AG10803 (cell line): ENCODE results near the gene DHRSX.

Experiments used
- DNase-seq: peaks from one replicate; pipeline ENCODE4 v3.0.0; 2010; ENCODE audit warnings: low read depth
- H3K4me3 ChIP-seq: 2 replicates; pipeline ENCODE4 v1.5.1; 2011; ENCODE audit warnings: mild to moderate bottlenecking, low read length, control low read depth
- CTCF ChIP-seq: conservative IDR thresholded peaks from 2 replicates; pipeline ENCODE4 v1.5.1; 2011; ENCODE audit warnings: mild to moderate bottlenecking, low read length, control low read depth, inconsistent platforms

DHRSX gene

GRCh38 chrX:2330487-2330886, 170.3 kb downstream of the DHRSX start:
- no peak for DNase-seq
- TF ChIP-seq CTCF = no peak
- no peak overlapping the region for H3K4me3 ChIP-seq

DNA sequence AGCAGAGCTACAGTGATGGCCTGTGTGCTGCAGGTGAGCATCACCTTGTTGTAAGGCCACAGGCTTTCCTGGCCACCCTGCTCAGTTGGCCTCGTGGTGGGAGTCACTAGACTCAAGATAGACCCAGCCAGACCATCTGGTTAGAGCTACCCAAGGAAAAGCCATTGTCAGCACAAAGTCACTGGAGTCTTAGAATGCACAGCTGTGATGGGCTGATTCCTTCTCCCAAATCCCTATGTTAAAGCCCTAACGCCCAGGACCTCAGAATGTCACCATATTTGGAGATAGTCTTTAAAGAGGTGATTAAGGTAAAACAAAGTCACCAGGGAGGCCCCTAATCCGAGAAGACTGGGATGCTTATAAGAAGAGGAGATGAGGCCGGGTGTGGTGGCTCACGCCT, 173.4 kb downstream of the DHRSX start:
- DNase-seq = no peak
- no peak overlapping the region for H3K4me3 ChIP-seq
- TF ChIP-seq CTCF = no peak

- no peak for TF ChIP-seq CTCF
- peak; percentile 57 for DNase-seq
- no peak overlapping the region for H3K4me3 ChIP-seq
Observed at GRCh38 chrX:2325076-2325784, 175.5 kb downstream of the DHRSX start.

DNA sequence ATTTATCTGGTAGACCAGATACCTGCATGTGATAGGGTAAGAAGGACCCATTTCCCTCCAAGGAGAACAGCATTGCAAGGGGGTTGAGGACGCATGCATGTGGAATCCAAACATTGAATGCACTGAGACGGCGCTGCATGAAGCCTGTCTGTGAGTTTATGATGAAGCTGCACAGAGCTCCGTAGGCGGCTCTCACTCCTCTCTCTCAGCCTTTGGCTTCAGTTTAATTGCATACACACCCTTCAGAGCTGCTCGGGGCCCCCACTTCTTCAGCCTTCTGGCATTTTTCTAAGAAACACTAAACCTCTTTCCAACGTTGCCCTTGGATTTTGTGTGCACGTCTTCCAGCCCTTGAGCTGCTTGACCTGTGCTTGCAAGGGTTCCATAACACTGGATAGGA, 176.6 kb downstream of the DHRSX start:
- no peak overlapping the region for H3K4me3 ChIP-seq
- no peak for DNase-seq
- TF ChIP-seq CTCF = no peak

DNA sequence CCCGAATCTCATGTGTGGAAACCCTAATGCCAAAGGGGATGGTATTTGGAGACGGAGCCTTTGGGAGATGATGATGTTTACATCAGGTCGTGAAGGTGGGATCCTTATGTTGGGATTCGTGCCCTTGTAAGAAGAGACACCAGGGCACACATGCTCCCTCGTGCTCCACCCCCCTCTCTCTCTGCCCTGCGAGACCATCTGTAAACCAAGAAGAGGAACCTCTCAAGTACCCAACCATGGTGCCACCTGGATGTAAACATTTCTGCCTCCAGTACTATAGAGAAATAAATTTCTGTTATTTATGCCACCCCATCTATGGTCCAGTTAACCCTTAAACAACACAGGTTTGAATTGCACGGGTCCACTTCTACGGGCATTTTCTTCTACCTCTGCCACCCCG, 179.4 kb downstream of the DHRSX start:
- TF ChIP-seq CTCF = no peak
- DNase-seq = no peak
- H3K4me3 ChIP-seq = no peak overlapping the region

DNA sequence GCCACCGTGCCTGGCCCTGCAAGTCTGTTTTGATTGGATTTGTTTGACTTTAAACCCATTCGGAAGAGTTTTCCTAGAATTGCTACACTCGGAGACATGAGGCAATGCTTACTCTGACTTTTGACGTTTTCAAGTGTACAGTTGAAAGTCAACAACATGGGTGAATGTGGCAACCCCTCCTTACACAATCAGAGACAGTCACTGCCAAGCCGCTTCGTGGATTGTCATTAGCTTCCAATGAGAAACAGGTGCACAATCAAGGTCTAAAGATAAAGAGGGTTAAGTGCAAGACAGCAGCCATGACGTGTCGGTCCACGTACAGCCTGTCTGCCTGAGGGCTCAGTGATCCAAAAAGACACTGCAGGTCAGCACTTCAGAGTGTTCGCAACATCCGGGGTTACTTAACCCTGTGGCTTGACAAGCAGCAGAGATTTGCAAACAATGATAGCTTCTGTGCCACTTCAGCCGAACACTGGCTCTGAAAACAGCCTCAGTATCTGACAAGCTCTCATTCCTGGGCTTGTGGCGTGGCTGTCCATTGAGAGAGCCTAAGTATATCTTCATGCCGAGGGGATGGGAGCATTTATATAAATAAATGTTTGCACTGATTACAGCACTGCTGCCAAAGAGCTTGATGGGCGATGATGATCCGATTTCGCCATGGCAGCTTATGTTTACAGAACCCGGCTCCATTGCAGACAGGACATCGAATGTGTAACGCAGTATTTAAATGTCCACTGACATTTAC, 180.0 kb downstream of the DHRSX start:
- DNase-seq = peak; percentile 88
- TF ChIP-seq CTCF = no peak
- no peak overlapping the region for H3K4me3 ChIP-seq

- no peak overlapping the region for H3K4me3 ChIP-seq
Observed at GRCh38 chrX:2320089-2320488, 180.7 kb downstream of the DHRSX start.

More at GRCh38 chrX:2320089-2320488, 180.7 kb downstream of the DHRSX start:
- TF ChIP-seq CTCF = no peak
- no peak for DNase-seq
